ENCODE results near the gene ZNF396. TPM values are rescaled to one million over a fixed set of nuclear protein-coding genes. Genes with fewer than 3 reads are reported as not detected.

The ZNF396 gene
- total and polyA plus RNA-seq, 9 of the 15 experiments (the other 6 are each of a cell fraction or from before 2014, with no cell fraction given) = 0.73 to 2.3 (median 1.9) TPM

GRCh38 chr18:35322486-35323458 is 54.4 kb downstream of the ZNF396 start (continued):
- TF ChIP-seq PRDM10 (IDR thresholded peaks at IDR 0.05; ENCODE audit: partially characterized antibody) (no peak), ZNF75A (CRISPR knock-in tag; IDR thresholded peaks at IDR 0.05) (no peak), HDAC6 (IDR thresholded peaks at IDR 0.05; ENCODE audit: low read depth, low read length) (no peak), HCFC1 (IDR thresholded peaks at IDR 0.05; ENCODE audit: low read depth, low read length) (no peak), ZNF184 (CRISPR knock-in tag; IDR thresholded peaks at IDR 0.05) (no peak), PBX2 (CRISPR knock-in tag; IDR thresholded peaks at IDR 0.05; ENCODE audit: low read depth) (no peak), PBX2 (tag; conservative IDR thresholded peaks at IDR 0.05; ENCODE audit: low read depth) (peak; percentile 58), NFE2 (IDR thresholded peaks at IDR 0.05; ENCODE audit: low read depth) (no peak), OTX1 (CRISPR knock-in tag; IDR thresholded peaks at IDR 0.05) (no peak), THAP12 (CRISPR knock-in tag; IDR thresholded peaks at IDR 0.05) (no peak), NONO (IDR thresholded peaks at IDR 0.05; ENCODE audit: low read depth in 2 of 2, low read length in 1 of 2) (no peak), CHD1 (IDR thresholded peaks at IDR 0.05; ENCODE audit: low read length) (no peak), RAD21 (CRISPR knock-in tag; conservative IDR thresholded peaks at IDR 0.05 in 1 of 2, IDR thresholded peaks at IDR 0.05 in 1 of 2) (peak in 1 of 2 experiments; percentile 7; a peak in 1 of 4 replicates), CTCF (IDR thresholded peaks at IDR 0.05 in 2 of 3, conservative IDR thresholded peaks at IDR 0.05 in 1 of 3; ENCODE audit: insufficient read depth in 2 of 3, low read depth in 1 of 3, low read length in 3 of 3) (0 out of 6 replicates have a peak, but pooled peaks of 1 of the 3 experiments have one; percentile 13), NUFIP1 (IDR thresholded peaks at IDR 0.05; ENCODE audit: partially characterized antibody) (no peak)

Measured in K562 (cell line).